ENCODE results near the gene B3GAT2.

The B3GAT2 gene, protein sequence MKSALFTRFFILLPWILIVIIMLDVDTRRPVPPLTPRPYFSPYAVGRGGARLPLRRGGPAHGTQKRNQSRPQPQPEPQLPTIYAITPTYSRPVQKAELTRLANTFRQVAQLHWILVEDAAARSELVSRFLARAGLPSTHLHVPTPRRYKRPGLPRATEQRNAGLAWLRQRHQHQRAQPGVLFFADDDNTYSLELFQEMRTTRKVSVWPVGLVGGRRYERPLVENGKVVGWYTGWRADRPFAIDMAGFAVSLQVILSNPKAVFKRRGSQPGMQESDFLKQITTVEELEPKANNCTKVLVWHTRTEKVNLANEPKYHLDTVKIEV

DNA sequence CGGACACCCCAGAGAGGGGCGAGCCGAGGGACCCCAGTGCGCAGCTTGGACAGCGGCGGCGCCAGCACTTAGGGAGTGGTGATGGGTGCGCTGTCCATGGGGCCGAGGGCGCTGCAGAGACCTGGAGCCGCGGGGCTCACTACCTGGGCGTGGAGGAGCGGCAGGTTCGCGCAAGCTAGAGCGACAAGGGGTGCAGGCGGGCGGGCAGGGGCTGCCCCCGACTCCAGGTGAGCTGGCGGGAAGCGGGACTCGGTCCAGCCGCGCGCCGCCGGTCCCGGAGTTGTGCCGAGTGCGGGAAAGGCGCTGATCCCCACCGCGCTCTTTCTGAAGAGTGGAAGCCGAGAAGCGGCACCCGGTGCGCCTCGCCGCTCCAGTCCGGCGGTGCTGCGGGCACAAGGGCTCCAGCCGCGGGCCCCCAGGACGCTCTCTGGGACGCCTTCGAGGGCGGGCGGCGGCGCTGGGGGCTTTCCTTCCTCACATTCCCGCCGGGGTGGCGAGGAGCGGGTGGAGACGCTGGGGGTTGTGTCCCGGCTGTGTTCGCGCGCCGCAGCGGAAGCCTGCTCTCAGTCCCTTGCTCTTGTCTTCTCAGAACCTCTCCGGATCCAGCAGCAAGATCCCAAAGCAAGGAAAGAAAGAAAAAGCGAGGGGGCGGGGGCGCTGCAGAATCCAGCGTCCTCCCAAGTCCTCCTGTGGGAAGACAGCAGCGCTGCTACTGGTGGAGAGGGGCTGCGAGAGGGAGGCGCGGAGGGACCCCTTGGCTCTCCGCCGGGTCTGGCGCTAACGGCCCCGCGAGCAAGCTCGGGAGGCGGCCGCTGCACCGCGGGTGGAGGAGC lies at the start of gene B3GAT2:
Gene B3GAT2, minus strand, starts transcription at position 610 of the 833 bp plus-strand sequence. CDS start 631 bp downstream, outside the sequence.
- H3K79me2 ChIP-seq (ENCODE audit: insufficient read depth, low read depth) = no peaks in the 10 kb centered on the region
- TF ChIP-seq, protein P1, sequence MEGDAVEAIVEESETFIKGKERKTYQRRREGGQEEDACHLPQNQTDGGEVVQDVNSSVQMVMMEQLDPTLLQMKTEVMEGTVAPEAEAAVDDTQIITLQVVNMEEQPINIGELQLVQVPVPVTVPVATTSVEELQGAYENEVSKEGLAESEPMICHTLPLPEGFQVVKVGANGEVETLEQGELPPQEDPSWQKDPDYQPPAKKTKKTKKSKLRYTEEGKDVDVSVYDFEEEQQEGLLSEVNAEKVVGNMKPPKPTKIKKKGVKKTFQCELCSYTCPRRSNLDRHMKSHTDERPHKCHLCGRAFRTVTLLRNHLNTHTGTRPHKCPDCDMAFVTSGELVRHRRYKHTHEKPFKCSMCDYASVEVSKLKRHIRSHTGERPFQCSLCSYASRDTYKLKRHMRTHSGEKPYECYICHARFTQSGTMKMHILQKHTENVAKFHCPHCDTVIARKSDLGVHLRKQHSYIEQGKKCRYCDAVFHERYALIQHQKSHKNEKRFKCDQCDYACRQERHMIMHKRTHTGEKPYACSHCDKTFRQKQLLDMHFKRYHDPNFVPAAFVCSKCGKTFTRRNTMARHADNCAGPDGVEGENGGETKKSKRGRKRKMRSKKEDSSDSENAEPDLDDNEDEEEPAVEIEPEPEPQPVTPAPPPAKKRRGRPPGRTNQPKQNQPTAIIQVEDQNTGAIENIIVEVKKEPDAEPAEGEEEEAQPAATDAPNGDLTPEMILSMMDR (conservative IDR thresholded peaks at IDR 0.05; ENCODE audit: low read depth, low read length) = no peak
- no peaks in the 10 kb centered on the region for H4K20me1 ChIP-seq (ENCODE audit: insufficient read depth)
- no peaks in the 10 kb centered on the region for H3K27me3 ChIP-seq (ENCODE audit: insufficient read depth, low read depth)
- peak within 1 kb of the TSS; percentile 57; the same call in 1 of the 2 replicates for H3K4me2 ChIP-seq
- H3K4me3 ChIP-seq (IDR thresholded peaks at IDR 0.05; ENCODE audit: insufficient read depth, low read depth, low read length) = no peak within 1 kb of the TSS
- no peak within 1 kb of the TSS for H3K9ac ChIP-seq
- no peaks in the 10 kb centered on the region for H3K4me1 ChIP-seq (ENCODE audit: low read depth, poor library complexity, severe bottlenecking)
- H3K36me3 ChIP-seq (ENCODE audit: insufficient read depth) = no peaks in the 10 kb centered on the region
- H3K27ac ChIP-seq = no peak within 1 kb of the TSS
- peak within 1 kb of the TSS; percentile 79; the same call in 1 of the 2 replicates for H2AFZ ChIP-seq (ENCODE audit: low read depth)

DNA sequence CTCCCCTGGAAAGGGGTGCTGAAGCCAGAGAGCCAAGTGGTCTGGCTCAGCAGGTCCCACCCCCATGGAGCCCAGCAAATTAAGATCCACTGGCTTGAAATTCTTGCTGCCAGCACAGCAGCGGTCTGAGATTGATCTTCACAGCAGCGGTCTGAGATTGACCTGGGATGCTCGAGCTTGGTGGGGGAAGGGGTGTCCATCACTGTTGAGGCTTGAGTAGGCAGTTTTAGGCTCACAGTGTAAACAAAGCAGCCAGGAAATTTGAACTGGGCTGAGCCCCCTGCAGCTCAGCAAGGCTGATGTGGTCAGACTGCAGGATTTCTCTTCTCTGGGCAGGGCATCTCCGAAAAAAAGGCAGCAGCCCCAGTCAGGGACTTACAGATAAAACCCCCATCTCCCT lies 41.3 kb upstream of the B3GAT2 start:
- Histone ChIP-seq H3K27me3 (ENCODE audit: insufficient read depth, low read depth) (no peaks in the 10 kb centered on the region), H3K27ac (no peak overlapping the region), H3K4me1 (ENCODE audit: low read depth, poor library complexity, severe bottlenecking) (no peaks in the 10 kb centered on the region), H3K79me2 (ENCODE audit: insufficient read depth, low read depth) (no peaks in the 10 kb centered on the region), H3K9ac (no peak overlapping the region), H3K36me3 (ENCODE audit: insufficient read depth) (no peaks in the 10 kb centered on the region; the same call in 1 of the 2 replicates), H2AFZ (ENCODE audit: low read depth) (no peak overlapping the region), H4K20me1 (ENCODE audit: insufficient read depth) (no peaks in the 10 kb centered on the region), H3K4me2 (no peak overlapping the region), H3K4me3 (IDR thresholded peaks at IDR 0.05; ENCODE audit: insufficient read depth, low read depth, low read length) (no peak overlapping the region)
- TF ChIP-seq, protein P1 (conservative IDR thresholded peaks at IDR 0.05; ENCODE audit: low read depth, low read length) = no peak

DNA sequence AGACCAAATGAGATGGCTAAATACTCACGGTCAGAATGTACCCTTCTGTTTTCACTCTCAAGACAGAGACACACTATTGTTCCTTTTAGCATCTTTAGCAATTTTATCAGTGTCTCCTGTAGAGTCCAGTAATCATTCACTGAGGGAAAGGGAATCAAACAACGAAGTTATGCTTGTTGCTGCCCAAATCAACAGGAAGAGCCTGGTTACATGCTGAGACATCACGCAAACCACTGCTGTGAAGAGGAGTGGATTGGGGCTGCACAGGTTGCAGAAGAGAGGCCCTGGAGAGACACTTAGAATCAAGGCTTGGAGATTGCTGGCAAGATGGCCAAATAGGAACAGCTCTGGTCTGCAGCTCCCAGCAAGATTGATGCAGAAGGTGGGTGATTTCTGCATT lies 40.5 kb upstream of the B3GAT2 start:
- no peaks in the 10 kb centered on the region for H3K79me2 ChIP-seq (ENCODE audit: insufficient read depth, low read depth)
- no peak overlapping the region for H3K27ac ChIP-seq
- H3K36me3 ChIP-seq (ENCODE audit: insufficient read depth) = no peaks in the 10 kb centered on the region; the same call in 1 of the 2 replicates
- H2AFZ ChIP-seq (ENCODE audit: low read depth) = no peak overlapping the region
- H3K4me3 ChIP-seq (IDR thresholded peaks at IDR 0.05; ENCODE audit: insufficient read depth, low read depth, low read length) = no peak overlapping the region
- TF ChIP-seq, protein P1 (conservative IDR thresholded peaks at IDR 0.05; ENCODE audit: low read depth, low read length) = no peak
- H3K4me2 ChIP-seq = no peak overlapping the region
- no peaks in the 10 kb centered on the region for H4K20me1 ChIP-seq (ENCODE audit: insufficient read depth)
- H3K27me3 ChIP-seq (ENCODE audit: insufficient read depth, low read depth) = no peaks in the 10 kb centered on the region
- no peak overlapping the region for H3K9ac ChIP-seq
- H3K4me1 ChIP-seq (ENCODE audit: low read depth, poor library complexity, severe bottlenecking) = no peaks in the 10 kb centered on the region

DNA sequence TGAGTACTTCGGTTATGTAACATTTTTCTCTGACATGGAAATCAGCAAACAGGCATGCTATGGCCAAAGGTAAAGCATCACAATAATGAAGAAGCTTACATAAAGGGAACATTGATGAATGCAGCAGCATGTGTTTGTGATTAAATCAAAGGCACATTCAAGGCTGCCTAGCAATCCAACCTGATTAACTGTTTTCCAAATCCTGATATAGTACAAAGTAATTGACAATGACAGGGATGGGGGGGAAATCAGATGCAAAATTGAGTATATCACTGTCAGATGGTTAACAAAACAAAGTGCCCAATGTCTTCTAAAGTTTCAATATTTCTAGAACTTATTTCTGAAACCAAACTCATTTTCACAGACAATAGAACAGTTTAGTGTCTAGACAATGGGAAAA lies 39.2 kb upstream of the B3GAT2 start:
- no peaks in the 10 kb centered on the region for H4K20me1 ChIP-seq (ENCODE audit: insufficient read depth)
- H3K27me3 ChIP-seq (ENCODE audit: insufficient read depth, low read depth) = no peaks in the 10 kb centered on the region
- H3K4me2 ChIP-seq = no peak overlapping the region
- no peaks in the 10 kb centered on the region for H3K4me1 ChIP-seq (ENCODE audit: low read depth, poor library complexity, severe bottlenecking)
- no peaks in the 10 kb centered on the region; the same call in 1 of the 2 replicates for H3K36me3 ChIP-seq (ENCODE audit: insufficient read depth)
- TF ChIP-seq, protein P1 (conservative IDR thresholded peaks at IDR 0.05; ENCODE audit: low read depth, low read length) = no peak
- no peak overlapping the region for H3K4me3 ChIP-seq (IDR thresholded peaks at IDR 0.05; ENCODE audit: insufficient read depth, low read depth, low read length)
- H3K27ac ChIP-seq = no peak overlapping the region
- no peak overlapping the region for H2AFZ ChIP-seq (ENCODE audit: low read depth)
- no peak overlapping the region for H3K9ac ChIP-seq
- H3K79me2 ChIP-seq (ENCODE audit: insufficient read depth, low read depth) = no peaks in the 10 kb centered on the region

Data from KMS-11 (cell line).